Fibroblast of the aortic adventitia (primary cell): ENCODE results near the gene PTF1A. TPM values are rescaled to one million over a fixed set of nuclear protein-coding genes. Genes with fewer than 3 reads are reported as not detected.

Experiments used
- DNase-seq: peaks from one replicate; pipeline ENCODE4 v3.0.0-alpha.2; 2010; ENCODE audit warnings: low read depth
- H3K4me3 ChIP-seq: 2 replicates; pipeline ENCODE4 v1.5.1; 2011; ENCODE audit warnings: low read depth, mild to moderate bottlenecking, control low read depth, low read length, moderate library complexity
- total RNA-seq: library from RNA; depleted of rRNA; stranded (reverse); fragments of >200 nt; gene quantifications from 2 replicates; pipeline ENCODE4 v1.2.3, GENCODE V29; 2012; ENCODE audit warnings: low replicate concordance
- TF ChIP-seq, protein P1 (sequence below): IDR thresholded peaks from 2 replicates; pipeline ENCODE4 v1.5.1; 2011; ENCODE audit warnings: mild to moderate bottlenecking, low read length, control low read depth, inconsistent platforms; ENCODE audit not compliant: insufficient read depth

PTF1A gene
- total RNA-seq, 1 donor = not detected

- TF ChIP-seq, protein P1, sequence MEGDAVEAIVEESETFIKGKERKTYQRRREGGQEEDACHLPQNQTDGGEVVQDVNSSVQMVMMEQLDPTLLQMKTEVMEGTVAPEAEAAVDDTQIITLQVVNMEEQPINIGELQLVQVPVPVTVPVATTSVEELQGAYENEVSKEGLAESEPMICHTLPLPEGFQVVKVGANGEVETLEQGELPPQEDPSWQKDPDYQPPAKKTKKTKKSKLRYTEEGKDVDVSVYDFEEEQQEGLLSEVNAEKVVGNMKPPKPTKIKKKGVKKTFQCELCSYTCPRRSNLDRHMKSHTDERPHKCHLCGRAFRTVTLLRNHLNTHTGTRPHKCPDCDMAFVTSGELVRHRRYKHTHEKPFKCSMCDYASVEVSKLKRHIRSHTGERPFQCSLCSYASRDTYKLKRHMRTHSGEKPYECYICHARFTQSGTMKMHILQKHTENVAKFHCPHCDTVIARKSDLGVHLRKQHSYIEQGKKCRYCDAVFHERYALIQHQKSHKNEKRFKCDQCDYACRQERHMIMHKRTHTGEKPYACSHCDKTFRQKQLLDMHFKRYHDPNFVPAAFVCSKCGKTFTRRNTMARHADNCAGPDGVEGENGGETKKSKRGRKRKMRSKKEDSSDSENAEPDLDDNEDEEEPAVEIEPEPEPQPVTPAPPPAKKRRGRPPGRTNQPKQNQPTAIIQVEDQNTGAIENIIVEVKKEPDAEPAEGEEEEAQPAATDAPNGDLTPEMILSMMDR = no peak
- no peak overlapping the region for H3K4me3 ChIP-seq
These were observed 41.0 kb upstream of the PTF1A start for GRCh38 chr10:23151071-23151470.

GRCh38 chr10:23155169-23155568, 36.9 kb upstream of the PTF1A start:
- DNase-seq = peak; percentile 4
- TF ChIP-seq, protein P1 = no peak

More at GRCh38 chr10:23151071-23151470, 41.0 kb upstream of the PTF1A start:
- no peak for DNase-seq

GRCh38 chr10:23156447-23157150, 35.5 kb upstream of the PTF1A start:
- TF ChIP-seq, protein P1 = no peak
- no peak overlapping the region for H3K4me3 ChIP-seq
- no peak for DNase-seq

More at GRCh38 chr10:23155169-23155568, 36.9 kb upstream of the PTF1A start:
- H3K4me3 ChIP-seq = no peak overlapping the region

DNA sequence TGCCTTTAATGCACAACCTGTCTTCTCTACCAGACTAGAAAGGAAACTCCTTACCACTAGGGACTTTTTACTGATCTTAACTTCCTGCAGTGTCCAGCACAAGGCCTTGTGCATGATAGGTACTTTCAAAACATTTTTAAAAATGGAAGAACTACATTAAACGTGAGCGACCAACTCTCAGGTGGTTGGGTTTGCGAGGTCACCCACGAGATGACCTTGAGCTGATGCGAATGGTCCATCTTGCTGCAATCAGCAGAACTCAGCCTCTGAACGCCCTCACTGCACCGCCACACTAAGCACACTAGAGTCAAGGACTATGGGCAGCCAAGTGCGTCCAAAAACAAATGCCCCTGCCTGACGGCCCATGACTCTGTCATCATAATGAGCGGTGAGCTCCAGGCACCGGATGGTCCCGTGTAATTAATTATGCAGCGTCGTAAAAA, 34.9 kb upstream of the PTF1A start:
- TF ChIP-seq, protein P1 = no peak
- H3K4me3 ChIP-seq = no peak overlapping the region
- DNase-seq = no peak

GRCh38 chr10:23157691-23158369, 34.3 kb upstream of the PTF1A start:
- TF ChIP-seq, protein P1 = peak; percentile 42
- no peak overlapping the region for H3K4me3 ChIP-seq
- peak; percentile 43 for DNase-seq

DNA sequence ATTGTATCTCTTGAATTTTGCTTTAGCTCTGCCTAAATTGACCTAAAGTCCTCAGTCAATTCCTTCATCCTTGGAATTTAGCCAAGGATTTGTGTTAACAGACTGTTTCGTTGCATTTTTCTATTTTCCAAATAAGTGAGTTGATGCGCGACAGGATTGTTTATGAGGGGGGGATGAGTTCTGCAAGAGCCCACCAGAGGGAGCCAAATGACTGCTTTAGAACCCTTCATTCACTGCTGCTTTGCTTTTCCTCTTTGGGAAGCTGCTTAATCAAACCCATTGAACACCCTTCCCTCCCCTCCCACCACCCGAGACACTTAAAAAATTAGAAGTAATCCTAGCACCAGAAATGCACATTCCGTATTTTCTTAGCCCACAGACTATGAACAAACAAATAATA, 33.7 kb upstream of the PTF1A start:
- TF ChIP-seq, protein P1 = peak; percentile 93
- H3K4me3 ChIP-seq = no peak overlapping the region
- DNase-seq = peak; percentile 71
